HG02588 (cell line): ENCODE results near the gene CAMK2N1.
A peak's percentile ranks its signal among the peaks of the same experiment; 100 is the strongest.
"Not testable (repeated sequence)": the region's sequence is repeated elsewhere in the genome, so short reads cannot be mapped to it uniquely, and the experiment has no call there.

Experiments
- ATAC-seq: cut with Tn5 transposase; IDR thresholded peaks from one replicate; pipeline ENCODE4 v1.9.1; 2021; ENCODE audit warnings: mild to moderate bottlenecking, moderate library complexity; ENCODE audit not compliant: unreplicated experiment

CAMK2N1 gene

DNA sequence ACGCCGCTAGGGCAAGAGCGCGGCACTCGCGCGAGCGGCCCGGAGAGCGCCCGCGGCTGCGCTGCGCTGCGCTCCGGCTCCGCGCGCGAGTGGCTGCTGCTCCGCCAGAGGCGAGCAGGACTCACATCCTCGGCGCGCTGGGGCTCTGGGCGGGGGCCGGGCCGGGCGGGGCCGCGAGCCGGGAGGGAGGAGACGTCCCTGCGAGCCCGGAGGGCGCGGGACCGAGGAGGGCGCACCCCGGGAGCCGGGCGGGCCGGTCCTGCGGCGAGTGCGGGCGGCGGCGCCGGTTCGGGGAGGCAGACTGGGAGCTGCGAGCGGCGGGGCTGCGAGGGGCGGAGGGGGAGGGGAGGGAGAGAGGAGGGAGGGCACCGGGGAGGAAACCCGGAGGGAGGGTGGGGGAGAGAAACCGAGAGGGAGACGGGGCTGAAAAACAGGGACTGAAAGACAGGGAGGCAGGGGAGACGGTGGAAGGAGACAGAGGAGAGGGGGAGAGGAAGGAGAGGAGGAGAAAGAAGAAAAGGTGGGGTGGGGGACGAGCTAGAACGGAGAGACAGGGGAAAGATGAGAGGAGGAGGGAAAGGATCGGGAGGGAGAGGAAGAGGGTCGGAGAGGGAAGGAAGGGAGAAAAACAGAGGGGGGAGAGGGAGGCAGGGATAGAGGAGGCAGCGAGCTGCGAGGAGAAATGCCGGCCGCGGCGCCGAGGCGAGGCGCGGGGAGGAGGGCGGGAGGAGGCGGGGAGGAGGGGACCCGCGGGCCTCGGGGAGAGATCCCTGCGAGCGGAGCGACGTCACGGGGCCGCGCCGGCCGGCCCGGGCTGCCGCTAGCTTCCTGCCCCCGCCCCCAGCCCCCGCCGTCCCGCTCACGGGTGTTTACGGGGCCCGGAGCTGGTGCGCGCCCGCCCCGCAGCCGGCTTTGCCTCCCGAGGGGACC lies at the start of gene CAMK2N1:
Gene CAMK2N1, minus strand, starts transcription at position 684 of the 930 bp plus-strand sequence. CDS start 831 bp downstream, outside the sequence.
- ATAC-seq, result no peak

GRCh38 chr1:20534659-20535417 lies 48.8 kb upstream of the CAMK2N1 start:
- no peak for ATAC-seq

- ATAC-seq, result no peak
Measured at GRCh38 chr1:20533635-20534034, 47.6 kb upstream of the CAMK2N1 start.

- ATAC-seq, result no peak
Measured at GRCh38 chr1:20530901-20531300, 44.9 kb upstream of the CAMK2N1 start.

GRCh38 chr1:20530306-20530705 lies 44.3 kb upstream of the CAMK2N1 start:
- ATAC-seq, result no peak

DNA sequence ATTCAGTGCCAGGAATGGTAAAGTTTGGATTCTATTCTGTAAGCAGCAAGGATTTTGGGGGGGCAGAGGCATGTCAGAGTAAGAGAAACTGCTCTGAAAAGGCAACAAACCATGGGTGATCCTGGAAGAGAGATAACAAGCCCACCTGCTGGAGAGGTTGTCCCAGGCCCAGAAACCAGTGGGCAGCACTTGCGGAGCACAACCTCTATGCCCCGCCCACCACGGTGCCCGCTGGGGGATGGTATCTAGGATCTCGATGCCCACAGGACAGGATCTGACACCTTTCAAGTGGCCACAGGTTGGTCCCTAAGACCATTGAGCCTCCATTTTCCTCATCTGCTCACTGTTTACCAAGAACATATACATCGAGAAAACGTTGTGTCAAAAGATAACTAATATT lies 42.2 kb upstream of the CAMK2N1 start:
- ATAC-seq, result no peak

DNA sequence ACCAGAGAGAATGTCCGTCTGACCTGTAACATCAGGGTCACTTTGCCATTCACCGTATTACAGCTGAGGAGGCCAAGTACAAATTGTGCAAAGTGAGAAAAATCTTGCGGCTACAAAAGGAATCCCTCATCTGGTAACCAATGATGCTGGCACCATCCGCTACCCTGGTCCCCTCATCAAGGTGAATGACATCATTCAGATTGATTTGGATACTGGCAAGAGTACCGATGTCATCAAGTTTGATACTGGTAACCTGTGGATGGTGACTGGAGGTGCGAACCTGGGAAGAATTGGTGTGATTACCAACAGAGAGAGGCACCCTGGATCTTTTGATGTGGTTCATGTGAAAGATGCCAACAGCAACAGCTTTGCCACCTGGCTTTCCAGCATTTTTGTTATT lies 40.3 kb upstream of the CAMK2N1 start:
- ATAC-seq, result no peak

- no peak for ATAC-seq
Measured at GRCh38 chr1:20521960-20522861, 36.2 kb upstream of the CAMK2N1 start.

DNA sequence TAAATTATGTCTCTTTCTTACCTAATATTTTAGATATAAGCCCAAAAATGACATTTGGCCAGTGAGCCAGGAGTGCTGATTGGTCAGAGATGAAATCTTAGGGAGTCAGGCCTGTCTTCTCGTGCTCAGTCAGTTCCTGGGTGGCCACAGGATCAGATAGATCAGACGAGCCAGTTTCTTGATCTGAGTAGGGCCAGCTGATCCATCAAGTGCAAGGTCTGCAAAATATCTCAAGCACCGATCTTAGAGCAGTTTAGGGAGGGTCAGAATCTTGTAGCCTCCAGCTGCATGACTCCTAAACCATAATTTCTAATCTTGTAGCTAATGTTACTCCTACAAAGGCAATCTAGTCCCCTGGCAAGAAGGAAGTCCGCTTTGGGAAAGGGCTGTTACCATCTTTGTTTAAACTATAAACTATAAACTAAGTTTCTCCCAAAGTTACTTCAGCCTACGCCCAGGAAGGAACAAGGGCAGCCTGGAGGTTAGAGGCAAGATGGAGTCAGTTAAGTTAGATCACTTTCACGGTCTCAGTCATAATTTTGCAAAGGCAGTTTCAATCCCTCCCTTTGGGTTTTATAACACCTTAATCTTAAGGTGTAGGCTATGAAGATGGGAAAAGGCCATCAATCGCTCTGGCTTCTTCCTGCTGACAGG lies 33.7 kb upstream of the CAMK2N1 start:
- not testable (repeated sequence) for ATAC-seq

DNA sequence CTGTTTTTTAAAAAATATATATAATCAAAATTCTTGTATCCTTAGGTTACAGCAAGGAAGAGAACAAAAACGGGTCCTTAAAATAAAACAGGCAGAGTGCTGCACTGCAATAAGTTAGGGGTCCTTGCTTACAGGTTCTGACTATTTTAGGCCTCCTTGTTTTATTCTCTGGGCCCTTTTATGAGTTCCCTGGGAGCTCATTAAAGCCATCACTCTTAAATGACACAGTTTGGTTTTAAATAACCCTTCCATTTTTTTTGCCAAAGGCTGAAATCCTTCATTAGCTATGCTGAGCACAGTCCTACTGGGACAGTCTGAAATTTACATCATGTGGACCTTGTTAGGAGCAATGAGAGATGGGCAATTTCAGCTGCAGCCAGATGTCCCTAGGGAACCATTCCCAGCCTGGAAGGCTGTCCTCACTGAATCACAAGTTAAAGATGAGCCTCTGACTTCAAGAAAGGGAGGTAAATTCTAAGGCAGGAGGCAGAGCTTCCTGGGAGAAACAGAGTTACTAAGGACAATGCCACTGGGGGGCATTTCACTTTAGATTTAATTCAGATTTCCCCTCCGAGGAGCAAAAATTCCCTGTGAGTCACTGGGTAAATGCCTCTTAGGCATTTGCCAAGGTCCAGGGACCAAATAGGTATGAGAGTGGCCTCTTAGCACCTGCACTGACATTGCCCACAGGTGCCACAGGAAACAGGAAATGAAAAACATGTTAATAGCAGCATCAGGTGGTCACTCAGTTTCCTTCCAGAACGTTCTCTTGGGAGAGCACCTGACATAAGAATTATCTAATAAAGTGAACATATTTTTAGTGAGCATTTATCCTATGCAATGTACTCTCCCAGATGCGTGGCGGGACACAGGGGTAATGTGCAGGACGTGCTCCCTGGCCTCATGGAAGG lies 25.8 kb upstream of the CAMK2N1 start:
- ATAC-seq, result no peak

- ATAC-seq, result no peak
Measured at GRCh38 chr1:20508411-20508771, 22.4 kb upstream of the CAMK2N1 start.

DNA sequence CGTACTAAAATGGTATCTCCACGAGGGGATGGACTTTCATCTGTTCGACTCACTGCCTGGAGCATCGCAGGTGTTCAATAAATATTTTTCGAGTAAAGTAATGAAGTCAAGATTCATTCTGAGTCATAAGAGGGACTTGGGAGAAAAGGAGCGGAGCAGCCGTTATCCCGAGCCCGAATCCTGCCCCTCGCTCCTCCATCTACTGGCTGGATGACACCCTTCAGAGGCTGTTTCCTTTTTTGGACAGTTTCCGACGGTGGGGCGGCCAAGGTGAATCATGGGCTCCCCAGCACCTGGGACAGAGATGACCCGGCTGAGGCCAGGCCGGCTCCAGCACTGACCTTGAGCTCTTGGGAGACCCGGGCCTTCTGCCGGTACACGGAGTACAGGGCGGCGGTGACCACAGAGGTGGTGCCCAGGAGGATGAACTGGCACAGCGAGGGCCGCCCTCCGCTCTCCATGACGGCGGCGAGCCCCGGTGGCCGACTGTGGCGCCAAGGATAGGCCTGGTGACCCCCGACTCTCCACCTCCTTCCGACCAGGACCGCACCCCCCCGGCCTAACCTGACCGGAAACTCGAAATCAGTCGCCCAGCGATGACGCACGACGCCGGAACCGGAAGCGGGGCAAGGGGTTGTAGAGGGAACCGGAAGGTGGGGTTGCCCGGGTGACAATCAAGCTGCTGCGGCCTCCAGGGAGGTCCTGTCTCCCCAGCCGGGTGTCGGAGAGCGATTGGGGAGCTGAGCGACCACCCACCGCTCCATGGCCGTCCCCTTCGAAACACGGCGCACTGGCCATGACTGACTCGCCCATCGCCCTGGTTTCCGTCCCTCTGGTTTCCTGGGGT lies 21.8 kb upstream of the CAMK2N1 start, which contains the start of gene MUL1:
Gene MUL1, minus strand, starts transcription at position 588 of the 847 bp plus-strand sequence. Its CDS starts 127 bp downstream, at position 461.
- peak; percentile 83 for ATAC-seq

DNA sequence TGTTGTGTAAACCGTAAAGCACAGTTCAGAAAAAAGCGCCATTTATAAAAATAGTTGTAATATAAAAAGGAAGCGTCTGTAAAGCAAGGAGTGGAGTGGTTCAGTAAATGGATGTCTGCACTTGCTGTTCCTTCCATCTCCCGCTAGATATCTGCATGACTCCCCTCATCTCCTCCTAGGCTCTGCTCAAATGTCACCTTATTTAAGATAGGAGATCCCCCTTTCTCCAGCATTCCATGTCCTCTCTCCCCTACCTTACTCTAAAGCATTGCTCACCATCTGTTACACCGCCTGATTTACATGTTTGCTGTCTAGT lies 21.2 kb upstream of the CAMK2N1 start:
- peak; percentile 6 for ATAC-seq

DNA sequence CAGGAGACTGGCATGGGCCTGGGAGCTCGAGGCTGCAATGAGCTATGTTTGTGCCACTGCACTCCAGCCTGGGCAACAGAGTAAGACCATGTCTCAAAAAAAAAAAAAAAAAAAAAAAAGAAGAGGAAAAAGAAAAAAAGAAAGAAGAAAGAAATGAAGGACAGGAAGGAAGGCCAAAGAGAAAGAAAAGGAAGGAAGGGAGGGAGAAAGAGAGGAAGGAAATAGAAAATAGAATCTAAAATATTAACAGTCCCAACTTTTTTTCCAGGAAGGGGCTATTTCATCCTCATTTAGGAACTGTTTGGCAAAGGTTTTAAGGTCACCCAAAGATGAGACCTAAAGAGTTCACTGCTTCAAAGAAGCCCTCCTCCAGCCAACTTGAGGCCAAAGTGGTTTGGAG lies 19.5 kb upstream of the CAMK2N1 start:
- no peak for ATAC-seq

- no peak for ATAC-seq
Measured at GRCh38 chr1:20500716-20501115, 14.7 kb upstream of the CAMK2N1 start.

GRCh38 chr1:20499718-20500117 lies 13.7 kb upstream of the CAMK2N1 start:
- ATAC-seq, result no peak

DNA sequence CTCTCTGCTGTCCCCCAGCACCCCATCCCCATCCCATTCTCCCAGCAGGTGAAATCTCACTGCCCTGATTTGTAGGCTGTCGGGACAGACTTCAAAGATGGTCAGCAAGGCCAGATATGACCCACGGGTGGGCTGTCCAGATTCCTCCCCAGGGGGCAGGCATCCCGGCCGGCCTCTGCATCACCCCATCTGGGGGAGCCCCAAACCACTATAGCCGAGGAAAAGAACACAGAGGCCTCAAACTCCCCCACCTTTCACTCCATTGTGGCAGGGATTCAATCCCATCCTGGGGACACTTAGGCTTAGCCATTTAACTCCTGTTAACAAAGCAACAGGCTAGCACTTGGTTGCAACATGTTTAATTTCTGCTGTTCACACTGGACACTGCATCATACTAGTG lies 13.1 kb upstream of the CAMK2N1 start:
- no peak for ATAC-seq

DNA sequence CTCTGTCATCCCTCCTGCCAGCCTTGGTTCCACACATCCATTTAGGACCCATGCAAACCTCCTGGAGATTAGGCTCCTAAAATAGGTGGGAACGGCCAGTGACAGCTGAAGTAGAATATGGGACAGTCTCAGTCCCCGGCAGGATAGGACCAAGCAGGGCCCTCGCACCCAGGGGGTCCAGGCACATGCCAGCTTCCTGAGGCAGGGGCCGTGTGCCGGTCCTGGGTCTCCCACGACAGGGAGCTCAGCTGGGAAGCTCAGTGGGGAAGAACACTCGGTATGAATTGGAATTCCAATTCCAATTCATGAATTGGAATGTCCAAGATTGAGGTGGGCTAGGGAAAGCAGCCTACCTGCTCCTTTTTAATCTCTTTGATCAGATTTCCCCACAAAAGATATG lies 12.1 kb upstream of the CAMK2N1 start:
- no peak for ATAC-seq

DNA sequence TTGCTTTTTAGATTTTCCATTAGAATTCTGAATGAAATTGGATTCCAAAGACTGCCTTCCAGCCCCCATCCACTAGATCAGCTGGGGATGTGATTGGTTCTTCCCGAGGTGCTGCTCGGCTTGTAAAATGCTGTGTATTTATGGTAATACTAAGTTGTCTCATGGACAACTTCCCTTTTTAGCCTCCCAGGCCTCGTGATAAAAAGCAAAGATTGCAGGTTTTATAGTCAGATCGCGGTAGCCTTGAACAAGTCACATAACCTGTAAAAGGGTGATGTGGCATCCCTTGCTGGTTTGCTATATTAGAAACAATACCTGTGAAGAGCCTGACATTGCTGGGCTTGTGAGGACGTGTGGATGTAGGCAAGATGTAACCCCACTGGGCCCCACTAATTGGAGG lies 11.5 kb upstream of the CAMK2N1 start:
- ATAC-seq, result no peak
